ENCODE results near the gene HHATL.

HHATL gene

DNA sequence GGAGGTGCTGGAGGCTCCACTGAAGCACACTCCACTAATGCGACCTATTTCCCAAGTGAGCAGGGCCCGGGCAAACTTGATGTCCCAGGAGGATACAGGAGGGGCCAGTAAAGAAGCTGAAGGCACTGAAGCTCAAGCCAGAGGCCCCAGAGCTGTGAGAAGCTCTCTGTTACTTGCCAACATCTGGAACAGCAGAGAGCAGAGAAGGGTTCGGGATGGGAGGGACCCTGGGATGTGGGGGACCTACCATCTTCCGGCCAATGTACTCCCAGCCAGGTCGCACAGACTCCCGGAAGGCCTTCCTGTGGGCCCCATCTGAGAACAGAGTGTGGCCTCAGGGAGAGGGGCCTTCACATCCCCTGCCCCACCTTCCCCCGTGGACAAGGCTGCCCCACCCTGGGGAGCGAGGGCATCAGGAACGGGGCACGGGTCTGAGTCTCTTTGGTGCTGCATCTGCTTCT, 3.1 kb downstream of the HHATL start:
- Histone ChIP-seq H3K9me2 (ENCODE audit: low read depth, low read length) (no peaks in the 10 kb centered on the region), H3K4me1 (ENCODE audit: insufficient read depth, low read length, severe bottlenecking) (no peaks in the 10 kb centered on the region), H3K79me2 (ENCODE audit: insufficient read depth, low read length) (no peaks in the 10 kb centered on the region), H3F3A (ENCODE audit: insufficient read depth, low read length) (no peaks in the 10 kb centered on the region), H3K27me3 (ENCODE audit: insufficient read depth, low read length) (no peaks in the 10 kb centered on the region), H3K36me3 (ENCODE audit: insufficient read depth, low read length) (no peaks in the 10 kb centered on the region), H4K20me1 (ENCODE audit: insufficient read depth, low read length) (no peaks in the 10 kb centered on the region), H3K9ac (ENCODE audit: low read length) (no peak overlapping the region), H3K4me2 (ENCODE audit: low read length) (no peak overlapping the region), H3K27ac (ENCODE audit: low read depth, low read length, poor library complexity, severe bottlenecking) (no peak overlapping the region), H3K4me3 (ENCODE audit: low read depth, low read length, poor library complexity, severe bottlenecking) (no peak overlapping the region), H2AFZ (ENCODE audit: low read length) (no peak overlapping the region), H3K9me3 (ENCODE audit: low read length) (no peaks in the 10 kb centered on the region)
- TF ChIP-seq, protein P1, sequence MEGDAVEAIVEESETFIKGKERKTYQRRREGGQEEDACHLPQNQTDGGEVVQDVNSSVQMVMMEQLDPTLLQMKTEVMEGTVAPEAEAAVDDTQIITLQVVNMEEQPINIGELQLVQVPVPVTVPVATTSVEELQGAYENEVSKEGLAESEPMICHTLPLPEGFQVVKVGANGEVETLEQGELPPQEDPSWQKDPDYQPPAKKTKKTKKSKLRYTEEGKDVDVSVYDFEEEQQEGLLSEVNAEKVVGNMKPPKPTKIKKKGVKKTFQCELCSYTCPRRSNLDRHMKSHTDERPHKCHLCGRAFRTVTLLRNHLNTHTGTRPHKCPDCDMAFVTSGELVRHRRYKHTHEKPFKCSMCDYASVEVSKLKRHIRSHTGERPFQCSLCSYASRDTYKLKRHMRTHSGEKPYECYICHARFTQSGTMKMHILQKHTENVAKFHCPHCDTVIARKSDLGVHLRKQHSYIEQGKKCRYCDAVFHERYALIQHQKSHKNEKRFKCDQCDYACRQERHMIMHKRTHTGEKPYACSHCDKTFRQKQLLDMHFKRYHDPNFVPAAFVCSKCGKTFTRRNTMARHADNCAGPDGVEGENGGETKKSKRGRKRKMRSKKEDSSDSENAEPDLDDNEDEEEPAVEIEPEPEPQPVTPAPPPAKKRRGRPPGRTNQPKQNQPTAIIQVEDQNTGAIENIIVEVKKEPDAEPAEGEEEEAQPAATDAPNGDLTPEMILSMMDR (IDR thresholded peaks at IDR 0.05; ENCODE audit: low read length), result no peak
- TF ChIP-seq EZH2 (IDR thresholded peaks at IDR 0.05; ENCODE audit: borderline replicate concordance, low read length), result no peak

DNA sequence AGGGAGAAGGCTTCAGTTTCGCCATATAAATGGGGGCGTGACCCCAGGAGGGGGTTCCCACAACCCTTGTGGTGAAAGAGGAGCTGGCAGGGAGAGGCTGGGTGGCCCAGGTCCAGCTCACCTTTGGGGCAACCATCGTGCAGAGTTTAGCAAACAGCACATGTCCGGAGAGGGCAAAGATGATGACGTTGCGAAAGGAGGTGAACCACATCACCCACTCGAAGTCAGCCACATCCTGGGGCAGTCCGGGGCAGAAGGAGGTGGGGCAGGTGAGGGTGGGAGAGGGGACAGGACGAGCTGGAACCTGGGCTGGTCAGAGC, 3.7 kb downstream of the HHATL start:
- Histone ChIP-seq H3K9ac (ENCODE audit: low read length) (no peak overlapping the region), H3K9me2 (ENCODE audit: low read depth, low read length) (no peaks in the 10 kb centered on the region), H3K4me3 (ENCODE audit: low read depth, low read length, poor library complexity, severe bottlenecking) (no peak overlapping the region), H3K4me2 (ENCODE audit: low read length) (no peak overlapping the region), H3K4me1 (ENCODE audit: insufficient read depth, low read length, severe bottlenecking) (no peaks in the 10 kb centered on the region), H3K27me3 (ENCODE audit: insufficient read depth, low read length) (no peaks in the 10 kb centered on the region), H3F3A (ENCODE audit: insufficient read depth, low read length) (no peaks in the 10 kb centered on the region), H3K9me3 (ENCODE audit: low read length) (no peaks in the 10 kb centered on the region), H2AFZ (ENCODE audit: low read length) (no peak overlapping the region), H3K79me2 (ENCODE audit: insufficient read depth, low read length) (no peaks in the 10 kb centered on the region), H3K36me3 (ENCODE audit: insufficient read depth, low read length) (no peaks in the 10 kb centered on the region), H4K20me1 (ENCODE audit: insufficient read depth, low read length) (no peaks in the 10 kb centered on the region), H3K27ac (ENCODE audit: low read depth, low read length, poor library complexity, severe bottlenecking) (no peak overlapping the region)
- no peak for TF ChIP-seq EZH2 (IDR thresholded peaks at IDR 0.05; ENCODE audit: borderline replicate concordance, low read length)
- TF ChIP-seq, protein P1 (IDR thresholded peaks at IDR 0.05; ENCODE audit: low read length), result no peak

DNA sequence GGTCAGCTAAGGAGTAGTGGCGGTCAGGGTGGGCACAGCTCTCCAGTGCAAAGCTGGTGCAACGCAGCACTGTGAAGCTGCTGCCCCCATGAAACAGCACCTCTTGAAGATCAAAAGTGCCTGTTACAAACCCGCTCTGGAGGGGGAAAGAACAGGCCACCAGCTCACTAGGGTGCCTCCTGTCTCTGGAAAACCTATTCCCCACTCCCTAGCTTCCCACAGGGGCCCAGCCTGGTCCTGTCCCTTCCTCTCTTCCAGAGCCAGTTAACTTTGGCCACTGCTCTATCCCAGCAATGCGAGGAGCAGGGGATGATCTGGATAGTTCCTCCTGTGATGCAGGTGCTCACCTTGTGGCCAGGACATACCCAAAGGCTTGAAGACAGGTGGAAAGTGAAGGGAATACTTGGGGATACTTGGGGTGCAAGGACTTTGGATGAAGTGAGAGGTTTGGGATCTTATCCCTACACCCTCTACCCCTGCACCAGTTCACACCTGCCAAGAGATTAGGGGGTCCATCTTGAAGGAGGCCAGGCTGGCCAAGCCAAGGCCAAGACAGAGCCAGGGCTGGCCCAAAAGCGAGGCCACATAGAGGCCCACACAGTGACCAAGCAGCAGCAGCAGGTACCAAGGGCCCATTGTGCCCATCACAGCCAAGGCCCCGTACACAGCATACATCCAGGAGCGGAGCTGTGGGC, 4.2 kb downstream of the HHATL start:
- H3K9me2 ChIP-seq (ENCODE audit: low read depth, low read length), result no peaks in the 10 kb centered on the region
- H3K4me3 ChIP-seq (ENCODE audit: low read depth, low read length, poor library complexity, severe bottlenecking), result no peak overlapping the region
- H3K79me2 ChIP-seq (ENCODE audit: insufficient read depth, low read length), result no peaks in the 10 kb centered on the region
- H3K4me1 ChIP-seq (ENCODE audit: insufficient read depth, low read length, severe bottlenecking), result no peaks in the 10 kb centered on the region
- no peaks in the 10 kb centered on the region for H3K36me3 ChIP-seq (ENCODE audit: insufficient read depth, low read length)
- H3K27me3 ChIP-seq (ENCODE audit: insufficient read depth, low read length), result no peaks in the 10 kb centered on the region
- H3K9me3 ChIP-seq (ENCODE audit: low read length), result no peaks in the 10 kb centered on the region
- no peak overlapping the region for H2AFZ ChIP-seq (ENCODE audit: low read length)
- H4K20me1 ChIP-seq (ENCODE audit: insufficient read depth, low read length), result no peaks in the 10 kb centered on the region
- H3K4me2 ChIP-seq (ENCODE audit: low read length), result no peak overlapping the region
- no peak overlapping the region for H3K27ac ChIP-seq (ENCODE audit: low read depth, low read length, poor library complexity, severe bottlenecking)
- TF ChIP-seq, protein P1 (IDR thresholded peaks at IDR 0.05; ENCODE audit: low read length), result no peak
- TF ChIP-seq EZH2 (IDR thresholded peaks at IDR 0.05; ENCODE audit: borderline replicate concordance, low read length), result no peak
- no peak overlapping the region for H3K9ac ChIP-seq (ENCODE audit: low read length)
- H3F3A ChIP-seq (ENCODE audit: insufficient read depth, low read length), result no peaks in the 10 kb centered on the region
